Liver (tissue), 3 donors: ENCODE results near the gene FYCO1.

Source experiments
- EGR1 ChIP-seq, 2 donors: IDR thresholded peaks; 2 replicates each; pipeline ENCODE4 v1.6.1; 2016 to 2018; ENCODE audit warnings: antibody characterized with exemption in 2 of 2, low read depth in 2 of 2
- GABPA ChIP-seq, 2 donors: IDR thresholded peaks in 1 of 2; conservative IDR thresholded peaks in 1 of 2; 2 replicates each; pipeline ENCODE4 v1.6.1; 2016; ENCODE audit warnings: antibody characterized with exemption in 2 of 2, mild to moderate bottlenecking in 1 of 2, moderate library complexity in 1 of 2
- TF ChIP-seq, protein P1 (sequence below): fragments of 150-350 bp; IDR thresholded peaks from 2 replicates; pipeline ENCODE4 v1.5.1; 2017; ENCODE audit warnings: improper control_type of control experiment, low read depth, low read length; ENCODE audit not compliant: missing input control
- TF ChIP-seq, protein P2 (sequence below): IDR thresholded peaks from 2 replicates; pipeline ENCODE4 v1.6.1; 2016; ENCODE audit warnings: antibody characterized with exemption
- donor health status: healthy.
- donor health status: healthy.

DNA sequence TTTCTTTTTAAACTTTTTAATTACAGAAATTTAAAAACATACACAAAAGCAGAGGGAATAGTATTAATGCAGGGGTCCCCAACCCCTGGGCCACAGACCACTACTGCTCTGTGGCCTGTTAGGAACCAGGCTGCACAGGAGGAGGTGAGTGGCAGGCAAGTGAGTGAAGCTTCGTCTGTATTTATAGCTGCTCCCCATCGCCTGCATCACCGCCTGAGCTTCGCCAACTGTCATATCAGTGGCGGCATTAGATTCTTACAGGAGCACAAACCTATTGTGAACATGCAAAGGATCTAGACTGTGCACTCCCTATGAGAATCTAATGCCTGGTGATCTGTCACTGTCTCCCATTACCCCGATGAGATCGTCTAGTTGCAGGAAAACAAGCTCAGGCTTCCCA is 86.9 kb downstream of the FYCO1 start:
- TF ChIP-seq, protein P1, sequence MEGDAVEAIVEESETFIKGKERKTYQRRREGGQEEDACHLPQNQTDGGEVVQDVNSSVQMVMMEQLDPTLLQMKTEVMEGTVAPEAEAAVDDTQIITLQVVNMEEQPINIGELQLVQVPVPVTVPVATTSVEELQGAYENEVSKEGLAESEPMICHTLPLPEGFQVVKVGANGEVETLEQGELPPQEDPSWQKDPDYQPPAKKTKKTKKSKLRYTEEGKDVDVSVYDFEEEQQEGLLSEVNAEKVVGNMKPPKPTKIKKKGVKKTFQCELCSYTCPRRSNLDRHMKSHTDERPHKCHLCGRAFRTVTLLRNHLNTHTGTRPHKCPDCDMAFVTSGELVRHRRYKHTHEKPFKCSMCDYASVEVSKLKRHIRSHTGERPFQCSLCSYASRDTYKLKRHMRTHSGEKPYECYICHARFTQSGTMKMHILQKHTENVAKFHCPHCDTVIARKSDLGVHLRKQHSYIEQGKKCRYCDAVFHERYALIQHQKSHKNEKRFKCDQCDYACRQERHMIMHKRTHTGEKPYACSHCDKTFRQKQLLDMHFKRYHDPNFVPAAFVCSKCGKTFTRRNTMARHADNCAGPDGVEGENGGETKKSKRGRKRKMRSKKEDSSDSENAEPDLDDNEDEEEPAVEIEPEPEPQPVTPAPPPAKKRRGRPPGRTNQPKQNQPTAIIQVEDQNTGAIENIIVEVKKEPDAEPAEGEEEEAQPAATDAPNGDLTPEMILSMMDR: no peak
- TF ChIP-seq, protein P2, sequence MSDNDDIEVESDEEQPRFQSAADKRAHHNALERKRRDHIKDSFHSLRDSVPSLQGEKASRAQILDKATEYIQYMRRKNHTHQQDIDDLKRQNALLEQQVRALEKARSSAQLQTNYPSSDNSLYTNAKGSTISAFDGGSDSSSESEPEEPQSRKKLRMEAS: no peak
- no peak for TF ChIP-seq GABPA (IDR thresholded peaks at IDR 0.05 in 1 of 2, conservative IDR thresholded peaks at IDR 0.05 in 1 of 2)
- no peak for TF ChIP-seq EGR1 (IDR thresholded peaks at IDR 0.05; ENCODE audit: low read depth in 2 of 2)
